Measurements from ENCODE around the gene ABHD14A. TPM values are rescaled to one million over a fixed set of nuclear protein-coding genes. Genes with fewer than 3 reads are reported as not detected.
"Not testable (repeated sequence)": the region's sequence is repeated elsewhere in the genome, so short reads cannot be mapped to it uniquely, and the experiment has no call there.

Gene ABHD14A
- total RNA-seq: 12.3 and 14.8 TPM in 2 replicates
- long read RNA-seq, transcript ABHD14A-201 (5 exons, 1,062 nt): major isoform, 5 of 8 reads
- long read RNA-seq, partial matches to known transcripts: 0 of 8 reads
- long read RNA-seq, other reads (novel, unspliced or antisense): 3 of 8 reads

DNA sequence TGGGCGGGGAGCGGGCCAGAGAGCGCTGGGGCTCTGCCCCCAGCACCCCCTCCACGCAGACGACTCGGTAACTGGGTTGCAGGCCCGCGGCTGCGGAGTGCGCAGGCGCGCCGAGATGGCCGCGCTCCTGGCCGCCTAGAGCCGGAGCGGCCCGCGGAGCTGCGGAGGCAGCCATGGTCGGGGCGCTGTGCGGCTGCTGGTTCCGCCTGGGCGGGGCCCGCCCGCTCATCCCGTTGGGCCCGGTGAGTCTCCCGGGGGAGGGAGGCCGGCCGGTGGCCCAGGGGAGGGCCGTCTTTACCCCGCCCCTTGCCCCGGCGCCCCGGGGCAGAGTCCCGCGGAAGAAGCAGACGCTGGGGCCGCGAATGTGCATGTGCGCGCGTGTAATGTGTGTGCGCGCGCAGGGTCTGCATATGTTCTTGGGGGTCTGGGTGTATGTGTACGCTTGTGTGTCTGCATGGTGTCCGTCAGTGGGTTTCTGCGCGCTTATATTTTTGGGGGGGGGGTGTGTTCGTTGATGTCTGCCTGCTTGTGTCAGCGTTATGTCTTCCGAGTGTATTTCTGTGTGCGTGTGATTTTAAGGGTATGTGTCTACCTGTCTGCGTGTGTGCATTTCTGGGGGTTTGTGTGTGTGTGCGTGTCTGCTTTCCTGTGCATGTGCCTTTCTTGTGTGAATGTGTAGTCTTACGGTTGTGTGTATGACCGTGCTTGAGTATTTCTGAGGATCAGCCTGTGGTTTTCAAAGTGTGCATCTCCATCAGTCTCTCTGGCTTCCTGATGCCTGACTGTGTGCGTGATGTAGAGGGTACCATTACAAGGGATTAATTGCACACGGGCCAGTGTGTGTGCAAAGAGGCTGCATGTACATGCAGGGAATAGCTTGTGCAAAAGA lies at the start of gene ABHD14A:
Gene ABHD14A (plus strand): TSS at position 102 of the 889 bp plus-strand sequence. CDS start 72 bp downstream, at position 174.
- H3K27me3 Mint-ChIP-seq (ENCODE audit: low read depth): no peaks in the 10 kb centered on the region
- no peak for DNase-seq (ENCODE audit: low read depth, low spot score)
- H3K4me3 Mint-ChIP-seq: peak within 1 kb of the TSS; percentile 90

DNA sequence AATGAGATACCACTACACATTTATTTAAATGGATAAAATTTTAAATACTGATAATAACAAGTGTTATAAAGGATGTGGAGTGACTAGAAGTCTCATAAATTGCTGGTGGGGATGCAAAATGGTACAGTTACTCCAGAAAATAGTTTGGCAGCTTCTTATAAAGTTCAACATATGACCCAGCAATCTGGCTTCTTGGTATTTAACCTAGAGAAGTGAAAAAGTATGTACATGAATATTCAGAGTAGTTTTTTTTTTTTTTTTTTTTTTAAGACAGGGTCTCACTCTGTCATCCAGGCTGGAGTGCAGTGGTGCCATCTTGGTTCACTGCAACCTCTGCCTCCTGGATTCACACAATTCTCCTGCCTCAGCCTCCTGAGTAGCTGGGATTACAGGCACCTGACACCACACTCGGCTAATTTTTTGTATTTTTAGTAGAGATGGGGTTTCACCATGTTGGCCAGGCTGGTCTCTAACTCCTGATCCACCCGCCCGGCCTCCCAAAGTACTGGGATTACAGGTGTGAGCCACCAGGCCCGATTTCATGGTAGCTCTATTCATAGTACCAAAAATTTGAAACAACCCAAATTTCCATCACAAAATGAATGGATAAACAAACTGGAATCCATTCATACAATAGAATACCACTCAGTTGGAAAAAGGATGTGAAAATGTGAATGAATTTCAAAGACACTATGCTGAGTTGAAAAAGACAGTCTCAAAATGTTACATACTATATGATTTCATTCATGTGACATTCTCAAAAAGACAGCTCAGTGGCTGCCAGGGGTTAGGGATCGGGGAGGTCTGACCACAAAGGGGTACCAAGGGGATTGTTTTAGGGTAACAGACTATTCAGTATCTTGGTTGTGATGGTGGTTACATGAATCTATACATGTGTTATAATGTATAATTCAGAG lies 47.5 kb upstream of the ABHD14A start:
- no peak overlapping the region for H3K4me3 Mint-ChIP-seq
- H3K27ac Mint-ChIP-seq (ENCODE audit: unreplicated experiment): no peak overlapping the region
- H3K9me3 Mint-ChIP-seq: no peaks in the 10 kb centered on the region
- no peaks in the 10 kb centered on the region for H3K4me1 Mint-ChIP-seq
- TF ChIP-seq, protein P1, sequence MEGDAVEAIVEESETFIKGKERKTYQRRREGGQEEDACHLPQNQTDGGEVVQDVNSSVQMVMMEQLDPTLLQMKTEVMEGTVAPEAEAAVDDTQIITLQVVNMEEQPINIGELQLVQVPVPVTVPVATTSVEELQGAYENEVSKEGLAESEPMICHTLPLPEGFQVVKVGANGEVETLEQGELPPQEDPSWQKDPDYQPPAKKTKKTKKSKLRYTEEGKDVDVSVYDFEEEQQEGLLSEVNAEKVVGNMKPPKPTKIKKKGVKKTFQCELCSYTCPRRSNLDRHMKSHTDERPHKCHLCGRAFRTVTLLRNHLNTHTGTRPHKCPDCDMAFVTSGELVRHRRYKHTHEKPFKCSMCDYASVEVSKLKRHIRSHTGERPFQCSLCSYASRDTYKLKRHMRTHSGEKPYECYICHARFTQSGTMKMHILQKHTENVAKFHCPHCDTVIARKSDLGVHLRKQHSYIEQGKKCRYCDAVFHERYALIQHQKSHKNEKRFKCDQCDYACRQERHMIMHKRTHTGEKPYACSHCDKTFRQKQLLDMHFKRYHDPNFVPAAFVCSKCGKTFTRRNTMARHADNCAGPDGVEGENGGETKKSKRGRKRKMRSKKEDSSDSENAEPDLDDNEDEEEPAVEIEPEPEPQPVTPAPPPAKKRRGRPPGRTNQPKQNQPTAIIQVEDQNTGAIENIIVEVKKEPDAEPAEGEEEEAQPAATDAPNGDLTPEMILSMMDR (conservative IDR thresholded peaks at IDR 0.05): no peak
- no peaks in the 10 kb centered on the region for H3K27me3 Mint-ChIP-seq (ENCODE audit: low read depth)
- no peak for DNase-seq (ENCODE audit: low read depth, low spot score)
- no peaks in the 10 kb centered on the region for H3K36me3 Mint-ChIP-seq (ENCODE audit: low read depth)

More for the DNA sequence above, at the start of gene ABHD14A:
- Mint-ChIP-seq H3K4me1 (peaks cover 27% of the 10 kb centered on the region), H3K9me3 (no peaks in the 10 kb centered on the region), H3K36me3 (ENCODE audit: low read depth) (no peaks in the 10 kb centered on the region), H3K27ac (ENCODE audit: unreplicated experiment) (peak within 1 kb of the TSS; percentile 67)
- TF ChIP-seq, protein P1 (conservative IDR thresholded peaks at IDR 0.05): no peak

DNA sequence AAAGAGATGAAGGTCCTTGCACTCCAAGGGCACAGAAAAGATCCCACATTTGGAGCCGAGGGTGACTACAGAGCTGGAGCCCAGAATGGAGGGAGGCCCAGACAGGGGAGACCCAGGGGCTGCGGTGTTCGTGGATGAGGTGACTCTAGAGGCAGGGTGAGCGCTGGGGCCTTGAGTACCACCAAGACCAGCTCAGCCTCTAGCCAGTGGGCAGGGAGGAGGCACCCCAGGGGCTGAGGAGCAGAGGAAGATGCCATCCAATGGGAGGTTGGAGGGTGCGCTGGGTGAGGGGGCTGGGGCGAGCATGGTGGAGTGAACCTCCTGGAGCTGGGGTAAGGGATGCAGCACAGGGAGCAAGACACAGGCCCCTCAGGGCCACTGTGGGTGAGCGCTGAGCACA lies 46.4 kb upstream of the ABHD14A start:
- TF ChIP-seq, protein P1 (conservative IDR thresholded peaks at IDR 0.05): no peak
- Mint-ChIP-seq H3K9me3 (no peaks in the 10 kb centered on the region), H3K4me1 (no peaks in the 10 kb centered on the region), H3K36me3 (ENCODE audit: low read depth) (no peaks in the 10 kb centered on the region), H3K27me3 (ENCODE audit: low read depth) (no peaks in the 10 kb centered on the region), H3K27ac (ENCODE audit: unreplicated experiment) (no peak overlapping the region), H3K4me3 (no peak overlapping the region)
- no peak for DNase-seq (ENCODE audit: low read depth, low spot score)

DNA sequence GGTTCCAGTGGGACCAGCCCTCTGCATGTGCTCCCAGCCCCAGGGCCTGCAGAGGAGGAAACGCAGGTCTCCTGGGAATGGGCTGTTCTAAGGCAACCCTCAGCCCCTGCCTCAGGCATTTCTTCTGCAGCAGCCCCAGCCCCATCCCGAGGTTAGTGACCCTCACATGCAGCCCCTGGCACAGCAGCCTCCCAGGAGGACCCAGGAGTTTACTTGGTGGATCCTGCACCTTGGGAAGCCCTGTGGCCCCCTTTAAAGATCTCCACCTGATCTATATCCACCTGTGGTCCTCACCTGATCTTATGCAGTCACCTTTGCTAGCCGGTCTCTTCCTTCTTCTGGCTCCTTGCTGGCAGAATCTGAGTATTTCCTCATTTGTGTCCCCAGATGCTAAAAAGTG lies 45.9 kb upstream of the ABHD14A start:
- H3K4me3 Mint-ChIP-seq; DNase-seq (ENCODE audit: low read depth, low spot score); H3K27me3 Mint-ChIP-seq (ENCODE audit: low read depth); H3K36me3 Mint-ChIP-seq (ENCODE audit: low read depth); H3K9me3 Mint-ChIP-seq; H3K27ac Mint-ChIP-seq (ENCODE audit: unreplicated experiment); H3K4me1 Mint-ChIP-seq: not testable (repeated sequence)

DNA sequence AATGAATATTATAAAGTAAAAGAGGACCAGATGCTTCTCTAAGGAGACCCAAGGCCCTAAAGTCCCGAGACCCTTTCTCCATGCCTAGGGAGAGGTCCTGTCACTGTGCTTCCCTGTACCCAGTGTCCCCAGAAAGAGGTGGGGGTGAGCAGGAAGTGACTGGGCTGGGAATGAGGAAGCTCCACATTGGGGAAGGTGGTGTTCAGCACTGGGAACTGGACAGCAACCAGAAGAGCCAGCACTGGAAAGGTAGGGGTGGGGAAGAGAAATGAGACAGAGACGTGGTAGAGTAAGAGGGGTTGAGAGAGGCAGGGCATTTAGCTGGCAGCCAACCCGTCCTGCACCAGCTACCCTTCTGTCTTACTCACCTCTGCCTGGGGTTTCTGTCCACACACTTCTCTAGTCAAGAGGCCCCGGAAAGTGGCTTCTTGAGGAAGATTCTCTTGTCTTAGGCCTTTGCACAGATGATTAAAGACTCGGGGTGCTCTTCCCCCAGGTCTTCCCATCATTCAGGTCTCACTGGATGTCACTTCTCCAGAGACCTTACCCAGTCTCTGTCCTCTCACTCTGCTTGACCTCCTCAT lies 45.4 kb upstream of the ABHD14A start:
- H3K27ac Mint-ChIP-seq (ENCODE audit: unreplicated experiment): no peak overlapping the region
- no peaks in the 10 kb centered on the region for H3K9me3 Mint-ChIP-seq
- no peak overlapping the region for H3K4me3 Mint-ChIP-seq
- TF ChIP-seq, protein P1 (conservative IDR thresholded peaks at IDR 0.05): no peak
- no peaks in the 10 kb centered on the region for H3K4me1 Mint-ChIP-seq
- no peaks in the 10 kb centered on the region for H3K27me3 Mint-ChIP-seq (ENCODE audit: low read depth)
- no peaks in the 10 kb centered on the region for H3K36me3 Mint-ChIP-seq (ENCODE audit: low read depth)
- DNase-seq (ENCODE audit: low read depth, low spot score): no peak
